Spleen (tissue), 11 donors: ENCODE results near the gene TRAFD1. TPM values are rescaled to one million over a fixed set of nuclear protein-coding genes. Genes with fewer than 3 reads are reported as not detected.
A peak's percentile ranks its signal among the peaks of the same experiment; 100 is the strongest.
"Not testable (repeated sequence)": the region's sequence is repeated elsewhere in the genome, so short reads cannot be mapped to it uniquely, and the experiment has no call there.

Experiments
- DNase-seq: peaks from one replicate; pipeline ENCODE4 v3.0.0-alpha.2; 2020
- H3K27ac ChIP-seq, 8 donors: fragments of 200-600 bp; sonication (generic) in 7 of 8; 1 replicate in 4 of 8; 2 replicates in 4 of 8; pipeline versions ENCODE4 v1.5.0 to v1.8.0; 2016 to 2021; ENCODE audit warnings: inconsistent platforms in 4 of 8, mild to moderate bottlenecking in 4 of 8, moderate library complexity in 1 of 8
- H3K27me3 ChIP-seq, 7 donors: fragments of 200-600 bp; sonication (generic) in 6 of 7; replicated peaks in 1 of 7; 1 replicate in 4 of 7; 2 replicates in 3 of 7; pipeline versions ENCODE4 v1.5.0 to v1.8.0; 2016 to 2021; ENCODE audit warnings: inconsistent platforms in 3 of 7, mild to moderate bottlenecking in 1 of 7
- H3K36me3 ChIP-seq, 6 donors: fragments of 200-600 bp; sonication (generic) in 5 of 6; 1 replicate in 4 of 6; 2 replicates in 2 of 6; pipeline versions ENCODE4 v1.5.0 to v1.8.0; 2016 to 2021; ENCODE audit warnings: inconsistent platforms in 2 of 6
- H3K4me1 ChIP-seq, 6 donors: fragments of 200-600 bp; sonication (generic) in 5 of 6; 1 replicate in 3 of 6; 2 replicates in 3 of 6; pipeline versions ENCODE4 v1.5.0 to v1.8.0; 2016 to 2021; ENCODE audit warnings: inconsistent platforms in 3 of 6
- H3K4me3 ChIP-seq, 8 donors: fragments of 200-600 bp; sonication (generic) in 7 of 8; 1 replicate in 4 of 8; 2 replicates in 4 of 8; pipeline versions ENCODE4 v1.5.0 to v1.8.0; 2016 to 2021; ENCODE audit warnings: inconsistent platforms in 4 of 8, mild to moderate bottlenecking in 4 of 8, moderate library complexity in 2 of 8
- H3K9me3 ChIP-seq, 8 donors: fragments of 200-600 bp; sonication (generic) in 7 of 8; 1 replicate in 4 of 8; 2 replicates in 4 of 8; pipeline versions ENCODE4 v1.5.0 to v1.8.0; 2016 to 2021; ENCODE audit warnings: inconsistent platforms in 4 of 8
- POLR2A ChIP-seq, 3 donors: fragments of 450-650 bp; IDR thresholded peaks; one replicate each; pipeline ENCODE4 v1.5.1; 2017; ENCODE audit warnings: antibody characterized with exemption in 3 of 3, mild to moderate bottlenecking in 1 of 3
- POLR2AphosphoS5 ChIP-seq, 3 donors: sonication (generic); formaldehyde crosslinking; IDR thresholded peaks; one replicate each; pipeline ENCODE4 v1.5.1; 2017; ENCODE audit warnings: antibody characterized with exemption in 3 of 3
- WGBS, 5 donors: extraction: QIAGEN DNeasy Blood & Tissue Kit in 3 of 5; methylation state at CpG; one replicate each; pipeline versions ENCODE4 v1.1.5 to v1.1.7; 2013 to 2018; 5-methylcytosine and 5-hydroxymethylcytosine counted together
- intact Hi-C: fragments of 100-400 bp; cut with DNase I; formaldehyde crosslinking; loops from one replicate; pipeline ENCODE4 v1.15.0; 2023; ENCODE audit warnings: low total_unique reads
- polyA plus RNA-seq, 3 donors: library from polyadenylated mRNA; stranded (reverse); fragments of 200-250 nt; gene quantifications; one replicate each; pipeline ENCODE4 v1.2.1, GENCODE V29; 2013
- total RNA-seq, 7 donors: library from RNA; depleted of rRNA in 3 of 7; stranded (reverse); fragments of >200 nt in 3 of 7; fragmentation: NEBNext Ultra II Directional in 4 of 7; extraction: Animal tissue kit (Norgen Biotek cat#: 25700) in 4 of 7; gene quantifications; one replicate each; pipeline versions ENCODE4 v1.1.0 to v1.2.1, GENCODE V29; 2016 to 2021
- TF ChIP-seq, protein P1 (sequence below), 11 experiments: fragments of 200-600 bp in 7 of 11; fragments of 450-650 bp in 4 of 11; sonication (generic) in 4 of 11; IDR thresholded peaks in 8 of 11; conservative IDR thresholded peaks in 3 of 11; 1 replicate in 7 of 11; 2 replicates in 4 of 11; pipeline versions ENCODE4 v1.4.0 to v1.8.0; 2016 to 2021; ENCODE audit warnings: antibody characterized with exemption in 11 of 11, inconsistent platforms in 4 of 11, mild to moderate bottlenecking in 1 of 11
- donor health status: healthy with polysubstance abuse.
- donor health status: DM: no; HTN: no; CAD: no; lungs with moderate emphysema.
- donor health status: DM: no; HTN: no; CAD: no.
- donor health status: Bipolar disorder and iron deficiency.
- donor health status: healthy.
- donor health status: DM: no; HTN: no; CAD: no.
- donor health status: DM: yes; HTN: yes; CAD: no.

TRAFD1 gene
- total and polyA plus RNA-seq, 10 donors = 18.6 to 63.4 (median 51.0) TPM

DNA sequence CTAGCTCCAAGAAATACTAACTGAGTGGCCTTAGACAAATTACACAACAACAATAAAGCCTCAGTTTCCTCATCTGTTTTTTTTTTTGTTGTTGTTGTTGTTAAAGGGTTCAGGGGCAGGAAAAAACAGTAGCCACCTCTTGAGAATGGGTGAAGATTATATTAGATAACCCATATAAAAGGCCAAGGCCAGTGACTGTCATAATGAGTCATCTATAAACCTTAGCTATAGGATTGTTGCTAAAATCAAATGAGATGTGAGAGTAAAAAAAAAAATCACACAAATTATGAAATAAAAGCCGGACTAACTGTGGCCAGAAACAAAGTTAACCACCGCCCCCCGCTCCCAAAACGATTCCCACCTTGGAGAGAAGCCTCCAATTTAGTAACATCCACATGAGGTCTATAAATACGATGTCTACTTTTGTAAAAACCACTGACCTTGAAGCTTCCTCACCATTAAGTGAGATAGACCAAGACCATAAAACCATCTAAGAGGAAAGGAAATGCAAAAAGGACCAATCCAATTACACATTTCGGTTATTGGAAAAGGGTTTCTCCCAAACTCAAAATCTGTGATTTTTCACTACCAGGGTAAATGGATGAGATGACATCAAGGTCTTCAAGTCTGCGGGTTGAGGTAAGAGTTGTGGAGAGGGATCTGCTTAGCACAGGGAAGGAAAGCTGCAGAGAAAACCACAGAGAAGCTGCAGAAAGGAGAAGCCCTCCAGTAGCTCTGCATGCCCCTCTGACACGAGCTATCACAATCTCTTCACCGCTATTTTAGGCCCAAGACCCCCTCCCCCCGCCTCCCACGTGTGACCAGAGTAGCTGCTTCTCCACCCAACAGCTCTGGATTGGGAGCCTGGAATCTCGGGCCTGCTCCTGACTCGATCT is 17.8 kb upstream of the TRAFD1 start:
- TF ChIP-seq POLR2AphosphoS5 (IDR thresholded peaks at IDR 0.05) = no peak
- no peak for TF ChIP-seq POLR2A (IDR thresholded peaks at IDR 0.05)
- TF ChIP-seq, protein P1, sequence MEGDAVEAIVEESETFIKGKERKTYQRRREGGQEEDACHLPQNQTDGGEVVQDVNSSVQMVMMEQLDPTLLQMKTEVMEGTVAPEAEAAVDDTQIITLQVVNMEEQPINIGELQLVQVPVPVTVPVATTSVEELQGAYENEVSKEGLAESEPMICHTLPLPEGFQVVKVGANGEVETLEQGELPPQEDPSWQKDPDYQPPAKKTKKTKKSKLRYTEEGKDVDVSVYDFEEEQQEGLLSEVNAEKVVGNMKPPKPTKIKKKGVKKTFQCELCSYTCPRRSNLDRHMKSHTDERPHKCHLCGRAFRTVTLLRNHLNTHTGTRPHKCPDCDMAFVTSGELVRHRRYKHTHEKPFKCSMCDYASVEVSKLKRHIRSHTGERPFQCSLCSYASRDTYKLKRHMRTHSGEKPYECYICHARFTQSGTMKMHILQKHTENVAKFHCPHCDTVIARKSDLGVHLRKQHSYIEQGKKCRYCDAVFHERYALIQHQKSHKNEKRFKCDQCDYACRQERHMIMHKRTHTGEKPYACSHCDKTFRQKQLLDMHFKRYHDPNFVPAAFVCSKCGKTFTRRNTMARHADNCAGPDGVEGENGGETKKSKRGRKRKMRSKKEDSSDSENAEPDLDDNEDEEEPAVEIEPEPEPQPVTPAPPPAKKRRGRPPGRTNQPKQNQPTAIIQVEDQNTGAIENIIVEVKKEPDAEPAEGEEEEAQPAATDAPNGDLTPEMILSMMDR (IDR thresholded peaks at IDR 0.05 in 8 of 11, conservative IDR thresholded peaks at IDR 0.05 in 3 of 11) = no peak
- Histone ChIP-seq H3K36me3 (peaks cover 0 to 13% (median 5%) of the 10 kb centered on the region in 6 donors), H3K4me1 (peaks cover 22 to 77% (median 49%) of the 10 kb centered on the region in 6 donors), H3K9me3 (no peaks in the 10 kb centered on the region), H3K27me3 (no peaks in the 10 kb centered on the region), H3K4me3 (peak overlapping the region; percentile 89 to 98 (median 95)), H3K27ac (peak overlapping the region; percentile 93 to 98 (median 96))
- intact Hi-C loops = no loop called here
- WGBS, 5 donors = 10 to 17% (median 13%) methylated on average over 13 of the region's 13 CpGs
- DNase-seq = no peak

DNA sequence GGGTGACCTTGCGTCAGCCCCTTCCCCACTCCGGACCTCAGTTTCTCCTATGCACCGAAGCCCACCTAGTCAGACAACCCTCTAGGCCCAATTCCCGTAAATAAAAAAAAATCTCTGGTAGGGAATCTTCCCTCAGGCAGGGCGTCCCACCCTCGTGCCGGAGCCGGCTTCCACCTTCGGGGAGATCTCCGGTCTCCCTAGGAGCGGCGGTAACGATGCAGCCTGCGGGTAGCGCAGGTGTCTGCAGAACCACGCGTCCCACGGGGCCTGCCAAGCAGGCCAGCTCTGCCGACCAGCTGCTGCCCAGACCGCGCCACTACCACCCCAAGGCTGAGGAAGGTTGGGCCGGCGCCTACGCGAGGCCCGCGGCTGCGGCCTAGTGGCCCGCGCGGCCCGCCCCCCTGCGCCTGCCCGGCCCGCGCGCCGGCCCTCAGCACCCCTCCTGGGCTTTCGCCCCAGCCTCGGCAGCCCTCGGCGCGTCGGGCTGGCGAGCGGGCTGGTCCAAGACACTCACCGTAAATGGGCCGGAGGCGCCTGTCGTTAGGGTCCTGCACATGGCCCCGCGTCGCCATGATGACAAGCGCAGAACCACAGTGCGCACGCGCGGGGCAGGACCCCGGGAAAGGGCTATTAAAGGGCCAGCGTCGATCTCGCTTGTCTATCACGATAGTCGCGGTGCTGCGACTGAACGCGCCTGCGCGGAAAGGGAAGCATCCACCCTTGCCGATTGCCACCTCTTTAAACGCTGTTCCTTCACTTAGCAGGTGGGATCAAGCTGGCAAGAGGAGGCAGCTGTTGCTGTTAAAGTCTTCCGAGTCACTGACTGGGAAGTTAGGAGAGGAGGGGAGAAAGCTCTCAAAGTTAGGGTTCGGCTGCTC is 16.9 kb upstream of the TRAFD1 start, which contains the start of gene NAA25:
Gene NAA25 (minus strand): TSS at position 582 of the 878 bp plus-strand sequence. CDS start 10 bp downstream, at position 572.
- H3K27me3 ChIP-seq = no peaks in the 10 kb centered on the region
- 0% methylated on average over 45 to 74 of the region's 74 CpGs for WGBS, 5 donors
- DNase-seq = peak; percentile 95
- peak; percentile 74 to 82 (median 82) for TF ChIP-seq POLR2AphosphoS5 (IDR thresholded peaks at IDR 0.05)
- no peak for TF ChIP-seq POLR2A (IDR thresholded peaks at IDR 0.05)
- H3K36me3 ChIP-seq = peaks cover 0 to 13% (median 5%) of the 10 kb centered on the region in 6 donors
- H3K4me1 ChIP-seq = peaks cover 22 to 68% (median 49%) of the 10 kb centered on the region in 6 donors
- intact Hi-C loops = no loop called here
- peak within 1 kb of the TSS; percentile 89 to 98 (median 95) for H3K4me3 ChIP-seq
- H3K9me3 ChIP-seq = no peaks in the 10 kb centered on the region
- H3K27ac ChIP-seq = peak within 1 kb of the TSS; percentile 93 to 98 (median 96)

DNA sequence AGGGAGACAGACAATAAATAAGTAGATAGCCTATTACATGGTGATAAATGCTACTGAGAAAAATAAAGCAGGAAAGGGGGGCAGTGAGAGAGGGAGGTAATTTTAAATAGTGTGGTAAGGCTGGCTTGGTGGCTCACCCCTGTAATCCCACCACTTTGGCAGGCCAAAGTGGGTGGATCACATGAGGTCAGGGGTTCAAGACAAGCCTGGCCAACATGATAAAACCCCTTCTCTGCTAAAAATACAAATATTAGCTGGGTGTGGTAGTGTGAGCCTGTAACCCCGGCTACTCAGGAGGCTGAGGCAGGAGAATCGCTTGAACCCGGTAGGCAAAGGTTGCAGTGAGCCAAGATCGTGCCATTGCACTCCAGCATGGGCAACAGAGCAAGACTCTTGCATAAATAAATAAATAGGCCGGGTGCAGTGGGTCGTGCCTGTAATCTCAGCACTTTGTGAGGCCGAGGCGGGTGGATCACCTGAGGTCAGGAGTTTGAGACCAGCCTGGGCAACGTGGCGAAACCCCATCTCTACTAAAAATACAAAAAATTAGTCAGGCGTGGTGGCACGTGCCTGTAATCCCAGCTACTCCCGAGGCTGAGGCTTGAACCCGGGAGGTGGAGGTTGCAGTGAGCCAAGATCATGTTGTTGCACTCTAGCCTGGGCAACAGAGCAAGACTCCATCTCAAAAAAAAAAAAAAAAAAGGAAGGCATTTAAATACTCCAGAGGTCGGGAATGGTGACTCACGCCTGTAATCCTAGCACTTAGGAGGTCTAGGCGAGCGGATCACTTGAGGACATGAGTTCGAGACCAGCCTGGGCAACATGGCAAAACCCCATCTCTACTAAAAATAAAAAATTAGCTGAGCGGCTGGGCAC is 14.3 kb upstream of the TRAFD1 start:
- 88 to 94% (median 91%) methylated on average over 20 of the region's 20 CpGs for WGBS, 5 donors
- H3K4me1 ChIP-seq = peaks cover 14 to 44% (median 28%) of the 10 kb centered on the region in 6 donors
- H3K36me3 ChIP-seq, H3K27ac ChIP-seq, DNase-seq, H3K27me3 ChIP-seq, H3K9me3 ChIP-seq, intact Hi-C loops, H3K4me3 ChIP-seq: not testable (repeated sequence)

DNA sequence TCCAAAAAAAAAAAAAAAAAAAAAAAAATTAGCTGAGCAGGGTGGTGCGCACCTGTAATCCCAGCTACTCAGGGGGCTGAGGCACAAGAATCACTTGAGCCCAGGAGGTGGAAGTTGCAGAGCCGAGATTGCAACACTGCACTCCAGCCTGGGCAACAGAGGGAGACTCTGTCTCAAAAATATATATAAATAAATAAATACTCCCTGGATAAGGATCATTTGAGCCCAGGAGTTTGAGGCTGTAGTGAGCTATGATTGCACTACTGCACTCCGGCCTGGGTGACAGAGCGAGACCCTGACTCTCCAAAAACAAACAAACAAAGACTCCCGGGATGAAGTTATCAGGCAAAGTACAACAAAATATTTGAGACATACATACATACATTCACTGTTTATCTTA is 13.4 kb upstream of the TRAFD1 start:
- Histone ChIP-seq H3K27ac (no peak overlapping the region), H3K27me3 (no peaks in the 10 kb centered on the region), H3K9me3 (no peaks in the 10 kb centered on the region), H3K4me1 (peaks cover 12 to 44% (median 28%) of the 10 kb centered on the region in 6 donors), H3K36me3 (no peaks in the 10 kb centered on the region), H3K4me3 (no peak overlapping the region)
- TF ChIP-seq POLR2A (IDR thresholded peaks at IDR 0.05) (no peak), POLR2AphosphoS5 (IDR thresholded peaks at IDR 0.05) (no peak)
- TF ChIP-seq, protein P1 (IDR thresholded peaks at IDR 0.05 in 8 of 11, conservative IDR thresholded peaks at IDR 0.05 in 3 of 11) = no peak
- 83 to 89% (median 84%) methylated on average over 5 of the region's 5 CpGs for WGBS, 5 donors
- intact Hi-C loops = no loop called here
- no peak for DNase-seq
